ENCODE data around the gene TGFB2.

The TGFB2 gene

GRCh38 chr1:218376722-218377121 lies 31.6 kb downstream of the TGFB2 start:
- no peak overlapping the region for H2AFZ ChIP-seq (ENCODE audit: low read depth, low read length)
- WGBS, result 29% methylated on average over 2 of the region's 2 CpGs

GRCh38 chr1:218377143-218377660 lies 32.1 kb downstream of the TGFB2 start:
- Histone ChIP-seq H2BK15ac (ENCODE audit: low read depth, poor library complexity, severe bottlenecking) (no peak overlapping the region), H3K9ac (ENCODE audit: low read length) (no peak overlapping the region), H3K27ac (ENCODE audit: low read length, poor library complexity, severe bottlenecking) (peak overlapping the region; percentile 92), H3K14ac (ENCODE audit: low read length in 2 of 2) (peak overlapping the region in 1 of 2 experiments; percentile 59), H3K4me1 (ENCODE audit: control insufficient read depth, insufficient read depth, low read depth, low read length) (peaks cover 20% of the 10 kb centered on the region), H3K23ac (ENCODE audit: low read length in 2 of 2) (no peak overlapping the region), H3K36me3 (ENCODE audit: control insufficient read depth in 1 of 2, insufficient read depth in 2 of 2, low read depth in 1 of 2, low read length in 2 of 2) (peaks cover 0 to 8% of the 10 kb centered on the region in 2 experiments), H2AK5ac (ENCODE audit: low read length, severe bottlenecking) (peak overlapping the region; percentile 85), H3K4me3 (ENCODE audit: insufficient read depth in 1 of 2, low read depth in 1 of 2, low read length in 2 of 2) (no peak overlapping the region), H3K4me2 (ENCODE audit: low read length, poor library complexity, severe bottlenecking) (peak overlapping the region; percentile 54), H3K27me3 (ENCODE audit: control insufficient read depth in 1 of 2, insufficient read depth in 1 of 2, low read length in 2 of 2) (no peaks in the 10 kb centered on the region), H4K8ac (ENCODE audit: low read length) (peak overlapping the region; percentile 69), H3K79me1 (replicated peaks; ENCODE audit: low read length, poor library complexity, severe bottlenecking) (peaks cover 2% of the 10 kb centered on the region), H2AFZ (ENCODE audit: low read depth, low read length) (peak overlapping the region; percentile 68), H4K91ac (ENCODE audit: low read length) (no peak overlapping the region), H2BK5ac (ENCODE audit: low read depth, low read length, poor library complexity, severe bottlenecking) (no peak overlapping the region), H2BK12ac (ENCODE audit: low read length in 2 of 2) (peak overlapping the region; percentile 59 to 88), H3K9me3 (ENCODE audit: control insufficient read depth, low read length) (no peaks in the 10 kb centered on the region), H3K18ac (ENCODE audit: low read depth in 1 of 2, low read length in 2 of 2) (peak overlapping the region; percentile 52 to 64), H2BK120ac (ENCODE audit: low read depth, low read length) (no peak overlapping the region), H3K4ac (ENCODE audit: low read depth in 1 of 2, low read length in 2 of 2) (no peak overlapping the region)
- 11% methylated on average over 2 of the region's 4 CpGs for WGBS
- peak; percentile 97 for DNase-seq

More at GRCh38 chr1:218376722-218377121, 31.6 kb downstream of the TGFB2 start:
- H3K14ac ChIP-seq (ENCODE audit: low read length in 2 of 2), result no peak overlapping the region
- peak overlapping the region; percentile 7 for H3K4me2 ChIP-seq (ENCODE audit: low read length, poor library complexity, severe bottlenecking)
- no peak overlapping the region for H2BK5ac ChIP-seq (ENCODE audit: low read depth, low read length, poor library complexity, severe bottlenecking)
- no peak overlapping the region for H2AK5ac ChIP-seq (ENCODE audit: low read length, severe bottlenecking)
- peak overlapping the region; percentile 92 for H3K27ac ChIP-seq (ENCODE audit: low read length, poor library complexity, severe bottlenecking)
- no peak overlapping the region for H3K4ac ChIP-seq (ENCODE audit: low read depth in 1 of 2, low read length in 2 of 2)
- H3K36me3 ChIP-seq (ENCODE audit: control insufficient read depth in 1 of 2, insufficient read depth in 2 of 2, low read depth in 1 of 2, low read length in 2 of 2), result peaks cover 0 to 8% of the 10 kb centered on the region in 2 experiments
- H4K8ac ChIP-seq (ENCODE audit: low read length), result no peak overlapping the region
- H3K9me3 ChIP-seq (ENCODE audit: control insufficient read depth, low read length), result no peaks in the 10 kb centered on the region
- H2BK12ac ChIP-seq (ENCODE audit: low read length in 2 of 2), result peak overlapping the region in 1 of 2 experiments; percentile 79
- no peak overlapping the region for H2BK15ac ChIP-seq (ENCODE audit: low read depth, poor library complexity, severe bottlenecking)
- H3K9ac ChIP-seq (ENCODE audit: low read length), result no peak overlapping the region
- no peak for DNase-seq
- H3K23ac ChIP-seq (ENCODE audit: low read length in 2 of 2), result no peak overlapping the region
- no peak overlapping the region for H3K4me3 ChIP-seq (ENCODE audit: insufficient read depth in 1 of 2, low read depth in 1 of 2, low read length in 2 of 2)
- H3K27me3 ChIP-seq (ENCODE audit: control insufficient read depth in 1 of 2, insufficient read depth in 1 of 2, low read length in 2 of 2), result no peaks in the 10 kb centered on the region
- no peak overlapping the region for H3K18ac ChIP-seq (ENCODE audit: low read depth in 1 of 2, low read length in 2 of 2)
- H3K4me1 ChIP-seq (ENCODE audit: control insufficient read depth, insufficient read depth, low read depth, low read length), result peaks cover 22% of the 10 kb centered on the region
- no peak overlapping the region for H4K91ac ChIP-seq (ENCODE audit: low read length)
- peaks cover 2% of the 10 kb centered on the region for H3K79me1 ChIP-seq (replicated peaks; ENCODE audit: low read length, poor library complexity, severe bottlenecking)
- H2BK120ac ChIP-seq (ENCODE audit: low read depth, low read length), result no peak overlapping the region

DNA sequence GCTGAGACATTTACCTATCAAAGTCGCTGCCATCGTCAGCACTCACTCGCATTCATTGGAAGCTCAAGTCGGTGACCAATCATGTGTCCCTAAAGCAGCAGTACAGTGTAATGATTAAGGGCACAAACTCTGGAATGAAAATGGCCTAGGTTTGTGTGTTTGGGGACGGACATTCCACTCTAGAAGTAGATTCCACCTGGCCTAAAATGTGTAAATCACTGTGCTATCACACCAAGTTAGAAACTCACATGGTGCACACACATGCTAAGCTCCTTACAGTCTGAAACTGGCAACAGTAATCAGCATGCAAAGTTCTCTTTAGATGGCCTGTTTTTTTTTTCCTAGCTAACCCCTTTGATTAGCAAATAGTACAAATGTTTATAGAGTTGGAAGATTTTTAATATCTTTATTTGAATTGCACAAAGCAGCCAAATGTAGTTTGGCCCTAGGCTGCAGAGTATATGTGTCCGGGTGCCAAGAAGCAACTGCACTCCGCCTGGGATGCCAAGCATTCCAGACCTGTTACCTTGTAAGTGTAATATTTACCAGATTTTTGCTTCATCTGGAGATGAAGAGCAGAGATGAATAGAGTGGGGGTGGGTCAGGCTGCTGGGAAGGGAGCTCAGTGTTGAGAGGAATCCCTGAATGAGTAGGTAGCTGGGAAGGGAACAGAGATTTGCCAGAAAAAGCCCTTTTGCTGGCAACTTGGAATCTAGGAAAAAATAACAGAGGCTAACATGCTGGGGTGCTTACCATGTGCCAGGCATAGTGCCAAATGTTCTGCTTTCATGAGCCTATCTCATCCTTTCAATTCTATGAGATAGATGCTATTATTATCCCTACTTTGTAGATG lies 35.2 kb downstream of the TGFB2 start:
- peaks cover 0 to 8% of the 10 kb centered on the region in 2 experiments for H3K36me3 ChIP-seq (ENCODE audit: control insufficient read depth in 1 of 2, insufficient read depth in 2 of 2, low read depth in 1 of 2, low read length in 2 of 2)
- H3K14ac ChIP-seq (ENCODE audit: low read length in 2 of 2), result peak overlapping the region in 1 of 2 experiments; percentile 59
- H2BK5ac ChIP-seq (ENCODE audit: low read depth, low read length, poor library complexity, severe bottlenecking), result no peak overlapping the region
- no peak overlapping the region for H3K23ac ChIP-seq (ENCODE audit: low read length in 2 of 2)
- no peak overlapping the region for H3K9ac ChIP-seq (ENCODE audit: low read length)
- H2BK15ac ChIP-seq (ENCODE audit: low read depth, poor library complexity, severe bottlenecking), result no peak overlapping the region
- H3K27ac ChIP-seq (ENCODE audit: low read length, poor library complexity, severe bottlenecking), result peak overlapping the region; percentile 86
- 79% methylated on average over 7 of the region's 7 CpGs for whole genome bisulfite sequencing
- H3K27me3 ChIP-seq (ENCODE audit: control insufficient read depth in 1 of 2, insufficient read depth in 1 of 2, low read length in 2 of 2), result no peaks in the 10 kb centered on the region
- no peak overlapping the region for H2BK120ac ChIP-seq (ENCODE audit: low read depth, low read length)
- H3K4ac ChIP-seq (ENCODE audit: low read depth in 1 of 2, low read length in 2 of 2), result no peak overlapping the region
- no peaks in the 10 kb centered on the region for H3K9me3 ChIP-seq (ENCODE audit: control insufficient read depth, low read length)
- H2AK5ac ChIP-seq (ENCODE audit: low read length, severe bottlenecking), result peak overlapping the region; percentile 23
- H3K79me1 ChIP-seq (replicated peaks; ENCODE audit: low read length, poor library complexity, severe bottlenecking), result peaks cover 3% of the 10 kb centered on the region
- DNase-seq, result no peak
- no peak overlapping the region for H3K18ac ChIP-seq (ENCODE audit: low read depth in 1 of 2, low read length in 2 of 2)
- H4K91ac ChIP-seq (ENCODE audit: low read length), result no peak overlapping the region
- H3K4me2 ChIP-seq (ENCODE audit: low read length, poor library complexity, severe bottlenecking), result no peak overlapping the region
- no peak overlapping the region for H2AFZ ChIP-seq (ENCODE audit: low read depth, low read length)
- H3K4me1 ChIP-seq (ENCODE audit: control insufficient read depth, insufficient read depth, low read depth, low read length), result peaks cover 20% of the 10 kb centered on the region
- H2BK12ac ChIP-seq (ENCODE audit: low read length in 2 of 2), result peak overlapping the region in 1 of 2 experiments; percentile 24
- no peak overlapping the region for H4K8ac ChIP-seq (ENCODE audit: low read length)
- H3K4me3 ChIP-seq (ENCODE audit: insufficient read depth in 1 of 2, low read depth in 1 of 2, low read length in 2 of 2), result no peak overlapping the region

DNA sequence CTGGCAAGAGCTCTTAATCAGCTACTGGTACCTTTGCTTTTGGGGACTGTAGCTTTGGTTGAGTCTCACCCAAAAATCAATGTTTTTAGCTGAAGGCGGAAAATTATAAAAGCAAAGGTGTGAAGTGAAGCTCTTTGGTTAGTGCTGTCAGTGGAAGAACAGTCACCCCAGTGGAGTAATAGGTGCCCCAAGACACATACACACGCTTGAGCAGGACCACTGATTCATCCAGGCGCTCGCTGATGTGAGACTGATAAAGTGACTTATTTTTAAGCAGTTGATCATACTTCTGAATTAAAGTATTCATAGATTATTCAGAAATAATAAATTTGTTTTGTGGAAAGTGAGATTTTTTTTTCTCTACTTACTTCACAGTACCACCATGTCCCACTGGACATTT lies 37.1 kb downstream of the TGFB2 start:
- 96% methylated on average over 2 of the region's 4 CpGs for WGBS
- H3K4me1 ChIP-seq (ENCODE audit: control insufficient read depth, insufficient read depth, low read depth, low read length), result peaks cover 17% of the 10 kb centered on the region
- peak overlapping the region; percentile 32 for H3K27ac ChIP-seq (ENCODE audit: low read length, poor library complexity, severe bottlenecking)
- no peak overlapping the region for H3K4ac ChIP-seq (ENCODE audit: low read depth in 1 of 2, low read length in 2 of 2)
- H4K8ac ChIP-seq (ENCODE audit: low read length), result no peak overlapping the region
- no peak overlapping the region for H2BK15ac ChIP-seq (ENCODE audit: low read depth, poor library complexity, severe bottlenecking)
- H2BK12ac ChIP-seq (ENCODE audit: low read length in 2 of 2), result no peak overlapping the region
- H3K36me3 ChIP-seq (ENCODE audit: control insufficient read depth in 1 of 2, insufficient read depth in 2 of 2, low read depth in 1 of 2, low read length in 2 of 2), result peaks cover 0 to 8% of the 10 kb centered on the region in 2 experiments
- H2BK5ac ChIP-seq (ENCODE audit: low read depth, low read length, poor library complexity, severe bottlenecking), result no peak overlapping the region
- peaks cover 5% of the 10 kb centered on the region for H3K79me1 ChIP-seq (replicated peaks; ENCODE audit: low read length, poor library complexity, severe bottlenecking)
- H4K91ac ChIP-seq (ENCODE audit: low read length), result no peak overlapping the region
- H3K23ac ChIP-seq (ENCODE audit: low read length in 2 of 2), result no peak overlapping the region
- no peak overlapping the region for H3K4me2 ChIP-seq (ENCODE audit: low read length, poor library complexity, severe bottlenecking)
- H3K14ac ChIP-seq (ENCODE audit: low read length in 2 of 2), result no peak overlapping the region
- no peak overlapping the region for H3K4me3 ChIP-seq (ENCODE audit: insufficient read depth in 1 of 2, low read depth in 1 of 2, low read length in 2 of 2)
- no peak overlapping the region for H2BK120ac ChIP-seq (ENCODE audit: low read depth, low read length)
- H3K9ac ChIP-seq (ENCODE audit: low read length), result no peak overlapping the region
- no peak overlapping the region for H2AK5ac ChIP-seq (ENCODE audit: low read length, severe bottlenecking)
- no peaks in the 10 kb centered on the region for H3K9me3 ChIP-seq (ENCODE audit: control insufficient read depth, low read length)
- no peak overlapping the region for H2AFZ ChIP-seq (ENCODE audit: low read depth, low read length)
- no peak for DNase-seq
- H3K27me3 ChIP-seq (ENCODE audit: control insufficient read depth in 1 of 2, insufficient read depth in 1 of 2, low read length in 2 of 2), result no peaks in the 10 kb centered on the region
- no peak overlapping the region for H3K18ac ChIP-seq (ENCODE audit: low read depth in 1 of 2, low read length in 2 of 2)

Data from mesenchymal stem cell (in vitro differentiated cells and primary cell).